Measurements from ENCODE around the gene TMEM117. TPM values are rescaled to one million over a fixed set of nuclear protein-coding genes. Genes with fewer than 3 reads are reported as not detected.
A peak's percentile ranks its signal among the peaks of the same experiment; 100 is the strongest.

The TMEM117 gene
- total RNA-seq, 6 experiments from 2014 or later = 2.4 to 15.3 (median 3.1) TPM

DNA sequence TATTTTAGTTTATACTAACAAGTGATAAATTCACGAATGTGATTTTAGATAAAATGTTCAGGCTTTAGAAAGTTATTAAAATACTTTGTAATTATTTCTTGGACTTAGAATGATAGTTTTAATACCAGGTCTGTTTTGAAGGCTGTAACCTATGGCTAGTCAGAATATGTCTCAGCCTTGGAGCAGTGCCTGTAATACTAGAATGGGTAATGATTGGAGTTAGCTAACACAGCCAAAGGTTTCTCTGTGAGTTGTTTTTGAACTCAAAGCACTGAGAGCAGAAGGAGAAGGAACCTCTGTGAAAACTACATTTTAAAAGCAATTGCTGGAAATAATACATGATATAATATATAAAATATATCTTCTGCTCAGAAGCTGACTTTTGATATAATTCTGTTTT, 110.1 kb downstream of the TMEM117 start:
- ATAC-seq = no peak
- H3K27ac ChIP-seq = no peak overlapping the region

DNA sequence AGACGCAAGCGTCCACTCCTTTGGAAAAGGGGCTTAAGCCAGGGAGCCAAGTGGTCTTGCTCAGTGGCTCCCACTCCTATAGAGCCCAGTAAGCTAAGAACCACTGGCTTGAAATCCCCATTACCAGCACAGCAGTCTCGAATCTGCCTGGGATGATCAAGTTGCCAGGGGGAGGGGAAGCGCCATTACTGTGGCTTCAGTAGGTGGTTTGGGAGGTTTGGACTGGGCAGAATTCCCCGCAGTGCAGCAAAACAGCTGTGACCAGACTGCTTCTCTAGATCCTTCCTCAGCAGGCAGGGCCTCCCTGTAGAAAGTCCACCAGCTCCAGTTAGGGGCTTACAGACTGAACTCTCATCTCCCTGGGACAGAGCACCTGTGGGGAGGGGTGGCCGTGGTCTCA, 115.4 kb downstream of the TMEM117 start:
- TF ChIP-seq CTCF (IDR thresholded peaks at IDR 0.05) = no peak
- no CpG with 5 or more reads among the region's 6 CpGs for WGBS (ENCODE audit: insufficient coverage, low coverage, low lambda C conversion rate, missing lambda C conversion rate)

More for the DNA sequence above, 110.1 kb downstream of the TMEM117 start:
- no peaks in the 10 kb centered on the region for H3K9me3 ChIP-seq
- no peaks in the 10 kb centered on the region for H3K36me3 ChIP-seq
- no peaks in the 10 kb centered on the region for H3K27me3 ChIP-seq
- no peak for DNase-seq
- H3K4me3 ChIP-seq = no peak overlapping the region
- 91% methylated on average over 1 of the region's 1 CpG for WGBS (ENCODE audit: insufficient coverage, low coverage, low lambda C conversion rate, missing lambda C conversion rate)
- intact Hi-C loops (cut with DNase I) = no loop called here
- no peaks in the 10 kb centered on the region for H3K4me1 ChIP-seq
- no peak for TF ChIP-seq CTCF (IDR thresholded peaks at IDR 0.05)
- TF ChIP-seq POLR2A (IDR thresholded peaks at IDR 0.05) = no peak

GRCh38 chr12:43957732-43958372, 122.0 kb downstream of the TMEM117 start:
- no peak overlapping the region for H3K4me3 ChIP-seq
- intact Hi-C loops (cut with DNase I) = no loop called here
- ATAC-seq = peak; percentile 75 to 97 (median 82)
- H3K4me1 ChIP-seq = no peaks in the 10 kb centered on the region
- H3K27ac ChIP-seq = no peak overlapping the region
- TF ChIP-seq CTCF (IDR thresholded peaks at IDR 0.05) (peak; percentile 47 to 54 (median 50)), POLR2A (IDR thresholded peaks at IDR 0.05) (no peak)
- WGBS (ENCODE audit: insufficient coverage, low coverage, low lambda C conversion rate, missing lambda C conversion rate) = 44% methylated on average over 2 of the region's 2 CpGs
- no peaks in the 10 kb centered on the region for H3K9me3 ChIP-seq
- no peaks in the 10 kb centered on the region for H3K27me3 ChIP-seq
- H3K36me3 ChIP-seq = no peaks in the 10 kb centered on the region
- DNase-seq = no peak

More for the DNA sequence above, 115.4 kb downstream of the TMEM117 start:
- Histone ChIP-seq H3K4me3 (no peak overlapping the region), H3K9me3 (no peaks in the 10 kb centered on the region), H3K36me3 (no peaks in the 10 kb centered on the region), H3K27me3 (no peaks in the 10 kb centered on the region), H3K4me1 (no peaks in the 10 kb centered on the region), H3K27ac (no peak overlapping the region)
- ATAC-seq = no peak
- DNase-seq = no peak
- intact Hi-C loops (cut with DNase I) = no loop called here

DNA sequence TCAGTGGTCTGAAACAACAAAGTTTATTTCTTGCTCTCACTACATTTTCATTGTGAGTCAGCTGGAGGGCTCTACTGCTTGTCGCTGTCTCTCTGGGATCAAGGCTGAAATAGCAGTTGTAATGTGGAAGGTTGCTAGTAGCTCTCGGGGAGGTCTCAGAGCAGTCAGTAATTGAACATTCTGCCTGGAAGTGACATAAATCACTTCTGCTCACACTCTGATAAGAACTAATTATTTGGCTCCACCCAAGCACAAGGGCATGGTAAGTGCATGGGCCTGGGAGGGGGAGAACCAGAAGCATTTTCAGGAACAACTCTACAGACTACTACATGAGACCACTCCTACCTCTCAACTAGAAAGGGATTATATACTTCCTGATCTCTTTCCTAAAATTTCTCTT, 128.2 kb downstream of the TMEM117 start:
- H3K27me3 ChIP-seq = no peaks in the 10 kb centered on the region
- H3K4me1 ChIP-seq = no peaks in the 10 kb centered on the region
- no peak overlapping the region for H3K4me3 ChIP-seq
- ATAC-seq (no peak), DNase-seq (no peak)
- no peaks in the 10 kb centered on the region for H3K9me3 ChIP-seq
- intact Hi-C loops (cut with DNase I) = no loop called here
- no peaks in the 10 kb centered on the region for H3K36me3 ChIP-seq
- TF ChIP-seq POLR2A (IDR thresholded peaks at IDR 0.05) (no peak), CTCF (IDR thresholded peaks at IDR 0.05) (no peak)
- 60% methylated on average over 1 of the region's 2 CpGs for WGBS (ENCODE audit: insufficient coverage, low coverage, low lambda C conversion rate, missing lambda C conversion rate)
- no peak overlapping the region for H3K27ac ChIP-seq
